ACC112 (cell line): Measurements from ENCODE around the gene TOMM20.
A peak's percentile ranks its signal among the peaks of the same experiment; 100 is the strongest.
"Not testable (repeated sequence)": the region's sequence is repeated elsewhere in the genome, so short reads cannot be mapped to it uniquely, and the experiment has no call there.

Experiments used
- H2AFZ ChIP-seq: fragments of 200-600 bp; sonication (generic); one replicate; pipeline ENCODE4 v1.6.0; 2017; ENCODE audit warnings: antibody characterized with exemption, low read length; ENCODE audit not compliant: unreplicated experiment
- H3K27ac ChIP-seq: fragments of 200-600 bp; sonication (generic); 2 replicates; pipeline ENCODE4 v1.5.1; 2014; ENCODE audit warnings: low read depth, mild to moderate bottlenecking, antibody characterized with exemption, low read length, moderate library complexity
- H3K27me3 ChIP-seq: fragments of 200-600 bp; sonication (generic); 2 replicates; pipeline ENCODE4 v1.6.1; 2014; ENCODE audit warnings: mild to moderate bottlenecking, antibody characterized with exemption, low read length, moderate library complexity, mixed read lengths; ENCODE audit not compliant: insufficient read depth
- H3K36me3 ChIP-seq: fragments of 200-600 bp; sonication (generic); 2 replicates; pipeline ENCODE4 v1.6.1; 2016; ENCODE audit warnings: mild to moderate bottlenecking, antibody characterized with exemption, low read length, moderate library complexity, mixed read lengths; ENCODE audit not compliant: insufficient read depth
- H3K4me1 ChIP-seq: fragments of 200-600 bp; sonication (generic); one replicate; pipeline ENCODE4 v1.6.1; 2016; ENCODE audit warnings: low read length, mixed read lengths; ENCODE audit not compliant: insufficient read depth, unreplicated experiment, control insufficient read depth
- H3K4me3 ChIP-seq: fragments of 200-600 bp; sonication (generic); 2 replicates; pipeline ENCODE4 v1.5.1; 2014; ENCODE audit warnings: mild to moderate bottlenecking, low read depth, low read length
- H3K79me2 ChIP-seq: fragments of 200-600 bp; sonication (generic); one replicate; pipeline ENCODE4 v1.6.0; 2016; ENCODE audit warnings: low read length; ENCODE audit not compliant: control insufficient read depth, unreplicated experiment, insufficient read depth

Gene TOMM20

GRCh38 chr1:235128456-235129328 is at the start of gene TOMM20:
TSS of gene TOMM20 (minus strand) at chr1:235128837. CDS start at chr1:235128715, 122 bp downstream.
- Histone ChIP-seq H3K79me2 (peaks cover 50% of the 10 kb centered on the region), H3K36me3 (peaks cover 9% of the 10 kb centered on the region), H3K4me3 (peak within 1 kb of the TSS; percentile 95), H3K27ac (peak within 1 kb of the TSS; percentile 76), H2AFZ (peak within 1 kb of the TSS; percentile 93), H3K27me3 (no peaks in the 10 kb centered on the region), H3K4me1 (peaks cover 26% of the 10 kb centered on the region)

- Histone ChIP-seq H3K27me3 (no peaks in the 10 kb centered on the region), H3K79me2 (no peaks in the 10 kb centered on the region), H3K27ac (no peak overlapping the region), H2AFZ (no peak overlapping the region), H3K4me1 (no peaks in the 10 kb centered on the region), H3K4me3 (no peak overlapping the region), H3K36me3 (peaks cover 27% of the 10 kb centered on the region)
Observed at GRCh38 chr1:235176486-235176885, 47.8 kb upstream of the TOMM20 start.

GRCh38 chr1:235169986-235170385 is 41.3 kb upstream of the TOMM20 start:
- Histone ChIP-seq H2AFZ (no peak overlapping the region), H3K27ac (no peak overlapping the region), H3K4me1 (no peaks in the 10 kb centered on the region), H3K79me2 (no peaks in the 10 kb centered on the region), H3K4me3 (no peak overlapping the region), H3K27me3 (no peaks in the 10 kb centered on the region), H3K36me3 (peaks cover 19% of the 10 kb centered on the region)

GRCh38 chr1:235168375-235168774 is 39.7 kb upstream of the TOMM20 start:
- H3K79me2 ChIP-seq = no peaks in the 10 kb centered on the region
- peaks cover 15% of the 10 kb centered on the region for H3K36me3 ChIP-seq
- H3K4me1 ChIP-seq = no peaks in the 10 kb centered on the region
- no peak overlapping the region for H3K27ac ChIP-seq
- no peak overlapping the region for H2AFZ ChIP-seq
- no peaks in the 10 kb centered on the region for H3K27me3 ChIP-seq
- H3K4me3 ChIP-seq = no peak overlapping the region

- Histone ChIP-seq H3K79me2 (peaks cover 39% of the 10 kb centered on the region), H3K4me1 (peaks cover 12% of the 10 kb centered on the region), H3K27me3 (no peaks in the 10 kb centered on the region), H3K27ac (peak overlapping the region; percentile 67; the same call in 1 of the 2 replicates), H2AFZ (peak overlapping the region; percentile 91), H3K4me3 (peak overlapping the region; percentile 96), H3K36me3 (peaks cover 21% of the 10 kb centered on the region)
Observed at GRCh38 chr1:235161685-235162327, 33.2 kb upstream of the TOMM20 start.

GRCh38 chr1:235160957-235161684 is 32.5 kb upstream of the TOMM20 start, which contains the start of gene RBM34:
TSS of gene RBM34 (minus strand) at chr1:235161250. CDS start at chr1:235161226, 24 bp downstream.
- H2AFZ ChIP-seq = peak within 1 kb of the TSS; percentile 91
- peaks cover 42% of the 10 kb centered on the region for H3K79me2 ChIP-seq
- H3K4me3 ChIP-seq = peak within 1 kb of the TSS; percentile 96
- H3K27ac ChIP-seq = peak within 1 kb of the TSS; percentile 67
- H3K4me1 ChIP-seq = peaks cover 17% of the 10 kb centered on the region
- peaks cover 26% of the 10 kb centered on the region for H3K36me3 ChIP-seq
- no peaks in the 10 kb centered on the region for H3K27me3 ChIP-seq

- Histone ChIP-seq H2AFZ (peak overlapping the region; percentile 63), H3K27me3 (no peaks in the 10 kb centered on the region), H3K4me1 (peaks cover 17% of the 10 kb centered on the region), H3K36me3 (peaks cover 24% of the 10 kb centered on the region), H3K79me2 (peaks cover 42% of the 10 kb centered on the region), H3K4me3 (peak overlapping the region; percentile 96), H3K27ac (peak overlapping the region; percentile 67)
Observed at GRCh38 chr1:235160383-235160956, 31.8 kb upstream of the TOMM20 start.

- Histone ChIP-seq H3K4me3 (peak overlapping the region; percentile 96), H3K4me1 (peaks cover 17% of the 10 kb centered on the region), H2AFZ (peak overlapping the region; percentile 63), H3K36me3 (peaks cover 26% of the 10 kb centered on the region), H3K79me2 (peaks cover 42% of the 10 kb centered on the region)
- H3K27me3 ChIP-seq, H3K27ac ChIP-seq: not testable (repeated sequence)
Observed at GRCh38 chr1:235159930-235160329, 31.3 kb upstream of the TOMM20 start.

GRCh38 chr1:235159284-235159683 is 30.6 kb upstream of the TOMM20 start:
- Histone ChIP-seq H3K79me2 (peaks cover 42% of the 10 kb centered on the region), H3K4me1 (peaks cover 17% of the 10 kb centered on the region), H3K36me3 (peaks cover 32% of the 10 kb centered on the region)
- not testable (repeated sequence) for H2AFZ ChIP-seq, H3K4me3 ChIP-seq, H3K27me3 ChIP-seq, H3K27ac ChIP-seq

GRCh38 chr1:235158680-235159079 is 30.0 kb upstream of the TOMM20 start:
- Histone ChIP-seq H3K36me3 (peaks cover 33% of the 10 kb centered on the region), H3K27me3 (no peaks in the 10 kb centered on the region), H3K79me2 (peaks cover 42% of the 10 kb centered on the region)

More at GRCh38 chr1:235158680-235159079, 30.0 kb upstream of the TOMM20 start:
- H2AFZ ChIP-seq = no peak overlapping the region
- no peak overlapping the region for H3K27ac ChIP-seq
- H3K4me1 ChIP-seq = peaks cover 17% of the 10 kb centered on the region
- no peak overlapping the region for H3K4me3 ChIP-seq
